ENCODE results near the gene CBLB. TPM values are rescaled to one million over a fixed set of nuclear protein-coding genes. Genes with fewer than 3 reads are reported as not detected.
A peak's percentile ranks its signal among the peaks of the same experiment; 100 is the strongest.

CBLB gene
- total RNA-seq, 2 experiments from 2014 or later: 68.8 to 76.3 TPM

DNA sequence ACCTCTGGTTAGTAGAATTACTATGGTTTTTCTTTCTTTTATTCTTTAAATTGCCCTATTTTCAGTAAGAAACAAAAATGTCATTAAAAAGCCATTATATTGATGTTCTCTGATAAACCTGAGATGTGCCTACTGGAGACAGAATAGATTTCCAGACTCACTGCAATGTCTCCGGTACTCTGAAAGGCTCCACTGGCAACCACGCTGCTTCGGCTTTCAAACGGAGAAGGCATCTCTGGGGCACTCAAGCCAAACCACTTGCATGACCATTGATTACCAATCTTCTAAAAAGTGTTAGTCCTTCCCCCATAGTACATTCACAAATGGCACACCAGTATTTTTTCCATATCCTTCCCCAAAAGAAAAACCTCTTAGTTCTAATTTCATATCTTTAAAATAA is 82.6 kb downstream of the CBLB start:
- H3K4me3 Mint-ChIP-seq: no peak overlapping the region

DNA sequence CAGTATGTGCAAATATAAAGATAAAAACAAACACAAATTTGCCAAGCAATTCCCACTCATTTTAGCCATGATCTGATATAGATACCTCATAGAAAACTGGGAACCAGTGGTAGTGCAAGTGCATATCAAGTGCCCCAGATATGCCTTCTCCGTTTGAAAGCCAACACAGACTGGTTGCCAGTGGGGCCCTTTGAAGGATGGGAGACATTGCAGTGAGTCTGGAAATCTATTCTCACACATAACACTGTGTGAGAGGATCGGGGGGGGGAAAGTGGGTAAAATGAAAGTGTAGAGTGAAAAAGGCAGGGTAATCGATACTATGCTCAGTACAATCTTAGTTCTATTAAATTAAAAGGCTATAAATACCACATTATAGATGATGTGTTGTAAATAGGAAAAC is 83.0 kb downstream of the CBLB start:
- H3K4me1 Mint-ChIP-seq: peaks cover 9% of the 10 kb centered on the region
- no peak overlapping the region for H3K4me3 Mint-ChIP-seq
- CTCF ChIA-PET: no interaction called here
- peaks cover 38% of the 10 kb centered on the region for H3K36me3 Mint-ChIP-seq (ENCODE audit: low read depth)
- no peak overlapping the region for H3K27ac Mint-ChIP-seq
- no peaks in the 10 kb centered on the region for H3K27me3 Mint-ChIP-seq
- POLR2A ChIA-PET: no interaction called here
- peaks cover 4% of the 10 kb centered on the region for H3K9me3 Mint-ChIP-seq
- no peak for DNase-seq

More for the DNA sequence above, 82.6 kb downstream of the CBLB start:
- H3K9me3 Mint-ChIP-seq: peaks cover 4% of the 10 kb centered on the region
- CTCF ChIA-PET: no interaction called here
- H3K4me1 Mint-ChIP-seq: peaks cover 9% of the 10 kb centered on the region
- no peak overlapping the region for H3K27ac Mint-ChIP-seq
- DNase-seq: no peak
- peaks cover 34% of the 10 kb centered on the region for H3K36me3 Mint-ChIP-seq (ENCODE audit: low read depth)
- H3K27me3 Mint-ChIP-seq: no peaks in the 10 kb centered on the region
- POLR2A ChIA-PET: no interaction called here

DNA sequence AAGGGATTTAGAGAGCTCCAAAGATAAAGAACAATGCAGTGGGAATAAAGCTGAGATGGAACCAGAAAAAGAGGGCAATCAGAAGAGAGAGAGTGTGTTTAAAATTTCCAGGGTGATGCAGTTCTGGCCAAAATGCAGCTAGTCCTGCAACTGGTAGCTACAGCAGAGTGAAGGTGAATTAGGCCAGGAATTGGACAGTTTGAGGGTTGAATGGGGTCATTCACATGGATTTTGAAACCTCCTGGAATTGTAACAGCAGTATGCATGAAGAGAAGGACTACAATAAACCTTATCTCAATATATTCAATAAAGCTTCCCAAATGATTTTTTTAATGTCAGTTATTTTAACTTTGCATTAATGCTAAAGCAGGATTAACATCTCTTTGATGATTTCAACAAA is 85.2 kb downstream of the CBLB start:
- peaks cover 6% of the 10 kb centered on the region for H3K4me1 Mint-ChIP-seq
- DNase-seq: no peak
- H3K36me3 Mint-ChIP-seq (ENCODE audit: low read depth): peaks cover 35% of the 10 kb centered on the region
- H3K27me3 Mint-ChIP-seq: no peaks in the 10 kb centered on the region
- ChIA-PET CTCF (no interaction called here), POLR2A (no interaction called here)
- peaks cover 4% of the 10 kb centered on the region for H3K9me3 Mint-ChIP-seq
- no peak overlapping the region for H3K27ac Mint-ChIP-seq
- no peak overlapping the region for H3K4me3 Mint-ChIP-seq

DNA sequence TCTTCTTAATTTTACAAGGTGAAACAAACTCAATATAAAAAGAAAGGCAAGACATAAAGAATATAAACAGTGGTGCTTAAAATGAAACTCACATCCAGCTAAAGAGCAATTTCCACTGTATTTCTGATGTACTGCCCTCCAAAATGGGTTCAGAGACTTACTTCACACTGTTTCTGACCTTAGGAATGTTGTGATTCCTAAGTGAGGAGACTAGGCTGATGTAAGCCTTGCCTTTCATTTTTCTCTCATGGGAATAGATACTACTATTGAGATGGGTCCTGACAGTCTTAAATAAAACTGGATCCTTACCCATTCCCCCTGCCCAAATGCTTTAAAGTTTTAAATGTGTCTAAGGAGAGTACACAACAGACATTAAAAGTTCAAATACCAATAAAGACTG is 86.9 kb downstream of the CBLB start:
- CTCF ChIA-PET: no interaction called here
- Mint-ChIP-seq H3K9me3 (peaks cover 4% of the 10 kb centered on the region), H3K27me3 (no peaks in the 10 kb centered on the region), H3K4me1 (peaks cover 5% of the 10 kb centered on the region), H3K36me3 (ENCODE audit: low read depth) (peaks cover 39% of the 10 kb centered on the region), H3K4me3 (no peak overlapping the region), H3K27ac (no peak overlapping the region)
- no peak for DNase-seq
- POLR2A ChIA-PET: no interaction called here

DNA sequence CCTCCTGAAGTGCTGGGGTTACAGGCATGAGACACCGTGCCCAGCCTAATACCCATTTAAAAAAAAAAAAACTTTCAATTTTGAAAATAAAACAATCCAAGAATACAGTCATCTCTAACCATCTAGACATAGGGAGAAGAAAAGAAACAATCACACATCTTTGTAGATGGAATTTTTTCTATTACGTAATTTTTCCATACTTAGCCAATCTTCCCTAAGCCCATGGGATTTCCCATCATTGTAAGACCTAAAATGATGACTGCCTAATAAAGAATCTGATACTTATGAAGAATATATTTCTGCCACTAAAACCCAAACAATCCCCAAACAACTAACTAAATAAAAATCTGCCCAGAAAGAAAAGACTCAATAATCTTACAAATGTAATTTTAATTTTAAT is 88.7 kb downstream of the CBLB start:
- POLR2A ChIA-PET: no interaction called here
- H3K36me3 Mint-ChIP-seq (ENCODE audit: low read depth): peaks cover 47% of the 10 kb centered on the region
- peaks cover 4% of the 10 kb centered on the region for H3K9me3 Mint-ChIP-seq
- no peak overlapping the region for H3K4me3 Mint-ChIP-seq
- CTCF ChIA-PET: no interaction called here
- DNase-seq: no peak
- no peak overlapping the region for H3K27ac Mint-ChIP-seq
- no peaks in the 10 kb centered on the region for H3K27me3 Mint-ChIP-seq
- peaks cover 12% of the 10 kb centered on the region for H3K4me1 Mint-ChIP-seq

GRCh38 chr3:105775368-105775767 is 93.4 kb downstream of the CBLB start:
- Mint-ChIP-seq H3K27ac (no peak overlapping the region), H3K4me1 (peaks cover 40% of the 10 kb centered on the region), H3K4me3 (no peak overlapping the region), H3K36me3 (ENCODE audit: low read depth) (peaks cover 59% of the 10 kb centered on the region), H3K9me3 (peaks cover 3% of the 10 kb centered on the region), H3K27me3 (no peaks in the 10 kb centered on the region)
- CTCF ChIA-PET: no interaction called here
- DNase-seq: no peak
- POLR2A ChIA-PET: no interaction called here

GRCh38 chr3:105774444-105775180 is 94.2 kb downstream of the CBLB start:
- no peak for DNase-seq
- Mint-ChIP-seq H3K4me3 (no peak overlapping the region), H3K27ac (no peak overlapping the region), H3K9me3 (peaks cover 3% of the 10 kb centered on the region), H3K27me3 (no peaks in the 10 kb centered on the region), H3K36me3 (ENCODE audit: low read depth) (peaks cover 62% of the 10 kb centered on the region), H3K4me1 (peaks cover 40% of the 10 kb centered on the region)
- CTCF ChIA-PET: no interaction called here
- POLR2A ChIA-PET: no interaction called here

DNA sequence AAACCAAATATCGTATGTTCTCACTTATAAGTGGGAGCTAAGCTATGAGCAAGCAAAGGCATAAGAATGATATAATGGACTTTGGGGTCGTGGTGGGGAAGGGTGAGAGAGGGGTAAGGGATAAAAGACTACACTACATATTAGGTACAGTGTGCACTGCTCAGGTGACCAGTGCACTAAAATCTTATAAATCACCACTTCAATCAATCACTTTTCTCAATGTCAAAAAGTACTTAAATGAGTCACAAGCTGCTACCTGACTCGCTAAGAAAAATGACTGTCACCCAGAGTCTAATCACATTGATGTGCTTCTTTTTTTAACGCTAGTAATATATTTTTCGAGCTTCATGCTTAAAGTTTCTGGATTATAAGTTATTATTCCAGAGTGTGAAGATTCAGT is 95.5 kb downstream of the CBLB start:
- Mint-ChIP-seq H3K27me3 (no peaks in the 10 kb centered on the region), H3K4me3 (no peak overlapping the region), H3K27ac (no peak overlapping the region), H3K9me3 (peaks cover 5% of the 10 kb centered on the region), H3K4me1 (peaks cover 41% of the 10 kb centered on the region), H3K36me3 (ENCODE audit: low read depth) (peaks cover 74% of the 10 kb centered on the region)
- no peak for DNase-seq
- POLR2A ChIA-PET: interaction anchor here (0.6 kb wide), 1 partner anchor 8 kb away, joined by 3 read pairs; no protein-coding TSS in a partner anchor
- CTCF ChIA-PET: no interaction called here

GRCh38 chr3:105772635-105773034 is 96.2 kb downstream of the CBLB start:
- no peak overlapping the region for H3K4me3 Mint-ChIP-seq

GRCh38 chr3:105771392-105771791 is 97.4 kb downstream of the CBLB start:
- CTCF ChIA-PET: no interaction called here
- Mint-ChIP-seq H3K4me3 (no peak overlapping the region), H3K27me3 (no peaks in the 10 kb centered on the region), H3K9me3 (peaks cover 5% of the 10 kb centered on the region), H3K36me3 (ENCODE audit: low read depth) (peaks cover 71% of the 10 kb centered on the region), H3K27ac (no peak overlapping the region), H3K4me1 (peaks cover 54% of the 10 kb centered on the region)
- no peak for DNase-seq
- POLR2A ChIA-PET: no interaction called here

More at GRCh38 chr3:105772635-105773034, 96.2 kb downstream of the CBLB start:
- DNase-seq: no peak
- H3K4me1 Mint-ChIP-seq: peaks cover 47% of the 10 kb centered on the region
- no peaks in the 10 kb centered on the region for H3K27me3 Mint-ChIP-seq
- peaks cover 75% of the 10 kb centered on the region for H3K36me3 Mint-ChIP-seq (ENCODE audit: low read depth)
- H3K9me3 Mint-ChIP-seq: peaks cover 5% of the 10 kb centered on the region
- ChIA-PET POLR2A (interaction anchor here (0.6 kb wide), 1 partner anchor 8 kb away, joined by 3 read pairs; no protein-coding TSS in a partner anchor), CTCF (no interaction called here)
- H3K27ac Mint-ChIP-seq: no peak overlapping the region

DNA sequence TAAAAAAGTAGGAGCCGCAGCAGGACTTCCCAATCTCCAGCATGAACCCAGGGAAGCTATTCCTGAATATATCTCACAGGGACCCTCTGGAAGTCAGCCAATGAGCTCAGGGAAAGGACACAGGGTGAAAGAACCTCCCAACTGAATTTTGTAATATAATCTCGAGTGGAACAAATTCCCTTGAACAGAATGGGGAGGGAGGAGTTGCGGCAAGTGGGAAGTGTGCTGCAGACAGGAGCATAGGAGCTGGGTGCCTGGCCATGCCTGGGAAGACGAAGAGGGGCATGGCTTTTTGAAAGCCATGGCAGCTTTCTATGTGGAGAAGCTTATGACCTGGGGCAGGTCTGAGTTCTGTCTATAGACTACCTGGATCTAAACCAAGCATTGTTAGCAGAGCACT is 98.4 kb downstream of the CBLB start:
- CTCF ChIA-PET: no interaction called here
- POLR2A ChIA-PET: no interaction called here
- Mint-ChIP-seq H3K27ac (no peak overlapping the region), H3K36me3 (ENCODE audit: low read depth) (peaks cover 73% of the 10 kb centered on the region), H3K27me3 (no peaks in the 10 kb centered on the region), H3K9me3 (peaks cover 5% of the 10 kb centered on the region), H3K4me1 (peaks cover 60% of the 10 kb centered on the region), H3K4me3 (no peak overlapping the region)
- DNase-seq: no peak

DNA sequence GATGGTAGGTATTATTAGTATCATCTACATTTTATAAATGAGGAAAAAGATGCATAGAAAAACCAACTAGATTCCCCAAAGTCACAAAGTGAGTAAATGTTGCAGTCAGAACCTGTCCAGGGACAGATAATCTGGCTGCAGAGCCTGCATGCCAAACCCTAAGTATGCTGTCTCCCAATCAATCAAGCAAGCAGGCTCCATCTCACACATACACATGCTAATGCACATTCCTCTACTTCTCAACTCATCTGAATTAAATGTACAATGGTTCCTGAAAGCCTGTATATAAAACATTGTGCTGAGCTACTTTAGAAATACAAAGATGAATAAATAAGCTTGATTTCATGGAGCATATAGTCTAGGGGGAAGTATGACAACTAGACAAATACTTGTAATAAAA is 101.0 kb downstream of the CBLB start:
- H3K4me1 Mint-ChIP-seq: peaks cover 54% of the 10 kb centered on the region
- DNase-seq: no peak
- peaks cover 15% of the 10 kb centered on the region for H3K9me3 Mint-ChIP-seq
- no peak overlapping the region for H3K4me3 Mint-ChIP-seq
- CTCF ChIA-PET: no interaction called here
- H3K36me3 Mint-ChIP-seq (ENCODE audit: low read depth): peaks cover 80% of the 10 kb centered on the region
- POLR2A ChIA-PET: no interaction called here
- no peaks in the 10 kb centered on the region for H3K27me3 Mint-ChIP-seq
- no peak overlapping the region for H3K27ac Mint-ChIP-seq

DNA sequence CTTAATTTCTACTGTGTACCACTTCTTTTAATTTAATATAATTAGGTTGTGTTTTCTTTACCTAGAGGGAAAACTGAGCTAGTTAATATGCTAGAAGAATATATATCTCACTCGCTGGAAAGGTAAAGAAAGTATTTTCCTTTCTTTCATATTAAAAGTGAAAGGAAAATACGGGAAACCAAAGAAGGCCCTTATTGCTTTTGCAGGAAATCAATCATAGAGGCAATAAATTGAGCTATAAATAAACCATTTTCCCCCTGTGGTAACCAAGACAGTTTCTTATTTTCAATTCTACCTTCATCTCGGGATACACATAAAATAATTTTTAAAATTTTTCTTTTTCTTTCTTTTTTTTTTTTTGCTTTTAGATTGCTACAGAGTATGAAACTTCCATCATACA is 101.6 kb downstream of the CBLB start:
- DNase-seq: no peak
- Mint-ChIP-seq H3K4me3 (peak overlapping the region; percentile 19), H3K27ac (no peak overlapping the region), H3K9me3 (peaks cover 18% of the 10 kb centered on the region), H3K36me3 (ENCODE audit: low read depth) (peaks cover 80% of the 10 kb centered on the region), H3K4me1 (peaks cover 49% of the 10 kb centered on the region), H3K27me3 (no peaks in the 10 kb centered on the region)
- ChIA-PET CTCF (interaction anchor here (0.7 kb wide), 1 partner anchor 366 kb away, joined by 3 read pairs; no protein-coding TSS in a partner anchor), POLR2A (no interaction called here)

DNA sequence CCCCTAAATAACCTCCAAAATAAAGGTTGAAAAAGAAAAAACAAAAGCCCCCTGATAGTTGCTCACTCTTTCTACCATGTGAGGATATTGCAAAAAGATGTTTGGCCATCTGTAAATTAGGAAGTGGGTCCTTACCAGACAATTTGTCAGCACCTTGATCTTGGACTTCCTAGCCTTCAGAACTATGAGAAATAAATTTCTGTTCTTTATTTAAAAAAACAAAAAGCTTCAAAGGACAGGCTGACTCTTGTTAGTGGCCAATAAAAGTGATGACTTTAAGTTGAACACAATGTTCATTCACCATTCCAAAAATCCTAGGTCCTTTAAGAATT is 103.5 kb downstream of the CBLB start:
- ChIA-PET POLR2A (interaction anchor here (0.8 to 1.3 kb wide), 2 partner anchors 8 to 70 kb away, joined by 3 read pairs; no protein-coding TSS in a partner anchor), CTCF (no interaction called here)
- Mint-ChIP-seq H3K9me3 (peaks cover 25% of the 10 kb centered on the region), H3K27ac (no peak overlapping the region), H3K4me1 (peaks cover 39% of the 10 kb centered on the region), H3K36me3 (ENCODE audit: low read depth) (peaks cover 78% of the 10 kb centered on the region), H3K4me3 (no peak overlapping the region), H3K27me3 (no peaks in the 10 kb centered on the region)
- DNase-seq: no peak
